H1 (cell line): ENCODE measurements around the gene HACD2.

Source experiments
- EZH2 ChIP-seq: fragments of 200-600 bp; sonication (generic); IDR thresholded peaks from 2 replicates; pipeline ENCODE4 v1.7.1; 2012; ENCODE audit warnings: low read depth, mild to moderate bottlenecking, moderate library complexity, low read length, inconsistent platforms; ENCODE audit not compliant: severe bottlenecking
- JUN ChIP-seq: IDR thresholded peaks from 2 replicates; pipeline ENCODE4 v1.6.1; 2011; ENCODE audit warnings: low read depth, mild to moderate bottlenecking, improper control_type of control experiment, low read length
- POLR2A ChIP-seq, 2 experiments: IDR thresholded peaks; 1 replicate in 1 of 2; 2 replicates in 1 of 2; pipeline ENCODE4 v1.6.1; 2011; ENCODE audit warnings: low read depth in 2 of 2, low read length in 2 of 2, mild to moderate bottlenecking in 2 of 2; ENCODE audit errors: control extremely low read depth in 1 of 2
- ZNF274 ChIP-seq: IDR thresholded peaks from 2 replicates; pipeline ENCODE4 v1.7.0; 2012; ENCODE audit warnings: low read length, borderline replicate concordance; ENCODE audit errors: extremely low read depth
- TF ChIP-seq, protein P1 (sequence below): IDR thresholded peaks from 2 replicates; pipeline ENCODE4 v1.6.1; 2012; ENCODE audit warnings: low read length, inconsistent platforms
- TF ChIP-seq, protein P2 (sequence below), 3 experiments: IDR thresholded peaks; 1 replicate in 2 of 3; 2 replicates in 1 of 3; pipeline versions ENCODE4 v1.5.1 to v1.6.1; 2011; ENCODE audit warnings: low read length in 3 of 3, mild to moderate bottlenecking in 3 of 3, inconsistent platforms in 2 of 3, low read depth in 1 of 3, moderate library complexity in 1 of 3; ENCODE audit not compliant: insufficient read depth in 1 of 3; ENCODE audit errors: control extremely low read depth in 1 of 3

DNA sequence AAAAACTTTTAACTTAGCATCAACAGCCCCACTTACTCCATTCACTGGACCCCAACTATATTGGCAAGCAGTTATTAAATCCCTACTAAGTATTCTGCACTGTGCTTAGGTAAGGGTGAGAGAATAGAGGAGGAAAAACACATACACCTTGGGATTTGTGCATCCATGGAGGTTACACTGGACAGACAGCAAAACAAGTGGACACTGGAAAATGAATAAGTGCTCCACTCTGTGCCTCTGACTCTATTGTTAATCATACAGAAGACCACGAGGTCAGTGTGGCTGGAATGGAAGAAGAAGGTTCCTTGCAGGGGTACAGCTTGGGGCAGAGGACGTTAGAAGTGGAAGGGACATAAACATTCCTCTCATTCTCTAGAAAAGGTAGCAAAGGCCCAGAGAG lies 139.2 kb downstream of the HACD2 start:
- TF ChIP-seq POLR2A (IDR thresholded peaks at IDR 0.05; ENCODE audit: control extremely low read depth in 1 of 2, low read depth in 2 of 2, low read length in 2 of 2) (no peak), ZNF274 (no peak), JUN (no peak), EZH2 (no peak)
- TF ChIP-seq, protein P1, sequence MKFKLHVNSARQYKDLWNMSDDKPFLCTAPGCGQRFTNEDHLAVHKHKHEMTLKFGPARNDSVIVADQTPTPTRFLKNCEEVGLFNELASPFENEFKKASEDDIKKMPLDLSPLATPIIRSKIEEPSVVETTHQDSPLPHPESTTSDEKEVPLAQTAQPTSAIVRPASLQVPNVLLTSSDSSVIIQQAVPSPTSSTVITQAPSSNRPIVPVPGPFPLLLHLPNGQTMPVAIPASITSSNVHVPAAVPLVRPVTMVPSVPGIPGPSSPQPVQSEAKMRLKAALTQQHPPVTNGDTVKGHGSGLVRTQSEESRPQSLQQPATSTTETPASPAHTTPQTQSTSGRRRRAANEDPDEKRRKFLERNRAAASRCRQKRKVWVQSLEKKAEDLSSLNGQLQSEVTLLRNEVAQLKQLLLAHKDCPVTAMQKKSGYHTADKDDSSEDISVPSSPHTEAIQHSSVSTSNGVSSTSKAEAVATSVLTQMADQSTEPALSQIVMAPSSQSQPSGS, result no peak
- TF ChIP-seq, protein P2, sequence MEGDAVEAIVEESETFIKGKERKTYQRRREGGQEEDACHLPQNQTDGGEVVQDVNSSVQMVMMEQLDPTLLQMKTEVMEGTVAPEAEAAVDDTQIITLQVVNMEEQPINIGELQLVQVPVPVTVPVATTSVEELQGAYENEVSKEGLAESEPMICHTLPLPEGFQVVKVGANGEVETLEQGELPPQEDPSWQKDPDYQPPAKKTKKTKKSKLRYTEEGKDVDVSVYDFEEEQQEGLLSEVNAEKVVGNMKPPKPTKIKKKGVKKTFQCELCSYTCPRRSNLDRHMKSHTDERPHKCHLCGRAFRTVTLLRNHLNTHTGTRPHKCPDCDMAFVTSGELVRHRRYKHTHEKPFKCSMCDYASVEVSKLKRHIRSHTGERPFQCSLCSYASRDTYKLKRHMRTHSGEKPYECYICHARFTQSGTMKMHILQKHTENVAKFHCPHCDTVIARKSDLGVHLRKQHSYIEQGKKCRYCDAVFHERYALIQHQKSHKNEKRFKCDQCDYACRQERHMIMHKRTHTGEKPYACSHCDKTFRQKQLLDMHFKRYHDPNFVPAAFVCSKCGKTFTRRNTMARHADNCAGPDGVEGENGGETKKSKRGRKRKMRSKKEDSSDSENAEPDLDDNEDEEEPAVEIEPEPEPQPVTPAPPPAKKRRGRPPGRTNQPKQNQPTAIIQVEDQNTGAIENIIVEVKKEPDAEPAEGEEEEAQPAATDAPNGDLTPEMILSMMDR (IDR thresholded peaks at IDR 0.05; ENCODE audit: control extremely low read depth in 1 of 3, insufficient read depth in 1 of 3, low read depth in 1 of 3, low read length in 3 of 3), result no peak
